HG02981 (cell line): ENCODE measurements around the gene VWA5B1.
"Not testable (repeated sequence)": the region's sequence is repeated elsewhere in the genome, so short reads cannot be mapped to it uniquely, and the experiment has no call there.

Experiments
- ATAC-seq: cut with Tn5 transposase; IDR thresholded peaks from one replicate; pipeline ENCODE4 v1.9.1; 2021; ENCODE audit warnings: mild to moderate bottlenecking, moderate library complexity; ENCODE audit not compliant: unreplicated experiment

The VWA5B1 gene

GRCh38 chr1:20280341-20280740 is 10.3 kb upstream of the VWA5B1 start:
- no peak for ATAC-seq

GRCh38 chr1:20280906-20281305 is 9.8 kb upstream of the VWA5B1 start:
- ATAC-seq: no peak

- ATAC-seq: no peak
These were observed 8.9 kb upstream of the VWA5B1 start for GRCh38 chr1:20281801-20282200.

GRCh38 chr1:20282533-20282932 is 8.1 kb upstream of the VWA5B1 start:
- no peak for ATAC-seq

DNA sequence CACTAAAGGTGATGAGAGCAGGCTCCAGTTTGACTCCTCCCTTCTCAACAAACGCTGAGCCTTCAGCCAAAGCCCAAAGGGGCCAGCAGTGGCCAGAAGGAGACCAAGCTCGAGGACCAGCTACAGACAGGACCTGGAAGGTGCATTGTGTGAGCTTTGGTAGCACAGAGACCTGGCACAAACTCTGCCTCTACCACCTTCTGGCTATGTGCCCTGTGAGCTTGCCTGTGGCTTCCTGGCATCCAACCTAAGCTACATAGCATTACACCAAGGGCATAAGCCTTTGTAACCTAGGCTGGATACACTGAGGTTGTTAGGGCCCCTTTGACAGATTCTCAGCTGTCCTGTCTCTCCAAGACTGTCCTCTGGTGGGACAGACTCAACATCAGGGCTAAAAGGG is 6.6 kb upstream of the VWA5B1 start:
- no peak for ATAC-seq

GRCh38 chr1:20284625-20285024 is 6.0 kb upstream of the VWA5B1 start:
- ATAC-seq: no peak

DNA sequence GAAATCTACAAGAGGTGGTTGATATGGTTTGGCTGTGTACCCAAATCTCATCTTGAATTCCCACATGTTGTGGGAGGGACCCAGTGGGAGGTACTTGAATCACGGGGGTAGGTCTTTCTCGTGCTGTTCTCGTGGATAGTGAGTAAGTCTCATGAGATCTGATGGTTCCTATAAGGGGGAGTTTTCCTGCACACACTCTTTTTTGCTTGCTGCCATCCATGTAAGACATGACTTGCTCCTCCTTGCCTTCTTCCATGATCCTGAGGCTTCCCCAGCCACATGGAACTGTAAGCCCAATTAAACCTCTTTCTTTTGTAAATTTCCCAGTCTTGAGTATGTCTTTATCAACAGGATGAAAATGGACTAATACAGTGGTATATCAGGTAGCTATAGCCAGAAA is 5.2 kb upstream of the VWA5B1 start:
- no peak for ATAC-seq

GRCh38 chr1:20287696-20288095 is 3.0 kb upstream of the VWA5B1 start:
- not testable (repeated sequence) for ATAC-seq

DNA sequence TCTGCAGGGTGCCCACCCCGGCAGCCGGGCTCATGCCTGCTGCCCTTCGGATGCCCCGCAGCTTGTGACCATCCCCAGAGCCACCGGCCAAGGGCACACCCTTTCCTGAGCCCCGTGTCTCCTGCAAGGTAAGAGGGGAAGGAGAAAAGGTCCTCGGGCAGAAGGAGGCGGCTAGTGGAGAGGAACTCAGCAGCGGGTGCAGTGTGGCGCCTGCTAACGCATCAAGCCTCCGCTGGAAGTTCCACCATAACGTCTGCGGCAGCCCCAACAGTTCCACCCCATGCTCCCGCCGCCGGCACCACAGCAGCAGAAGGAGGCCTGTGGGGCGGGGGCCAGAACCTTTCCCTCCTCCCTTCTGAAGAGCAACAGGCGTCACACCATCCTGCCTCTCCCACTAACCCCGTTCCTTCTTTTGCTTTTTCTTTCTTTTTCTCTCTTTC is 990 bp downstream of the VWA5B1 start:
- ATAC-seq: no peak

DNA sequence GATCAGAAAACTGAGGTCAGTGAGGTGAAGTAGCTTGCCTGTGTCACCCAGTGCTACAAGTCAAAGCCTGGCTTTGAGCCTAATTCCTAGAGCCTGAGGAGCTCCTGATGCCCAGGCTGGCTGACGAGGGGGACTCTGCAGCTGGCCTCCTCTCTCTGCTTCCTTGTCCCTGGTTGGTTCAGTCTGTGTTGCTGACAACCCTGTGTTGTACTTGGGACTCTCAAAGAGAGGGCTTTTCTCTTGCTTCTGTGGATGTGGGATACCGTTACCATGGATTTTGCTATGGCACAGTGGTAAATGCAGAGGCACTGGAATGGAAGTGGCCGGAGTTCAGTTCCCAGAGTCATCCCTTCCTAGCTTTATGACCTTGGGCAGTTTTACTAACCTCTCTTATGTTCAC is 8.0 kb downstream of the VWA5B1 start:
- no peak for ATAC-seq

- no peak for ATAC-seq
These were observed 10.9 kb downstream of the VWA5B1 start for GRCh38 chr1:20301463-20302107.

GRCh38 chr1:20302108-20302471 is 11.4 kb downstream of the VWA5B1 start:
- ATAC-seq: no peak

GRCh38 chr1:20307026-20307425 is 16.4 kb downstream of the VWA5B1 start:
- no peak for ATAC-seq

- no peak for ATAC-seq
These were observed 17.9 kb downstream of the VWA5B1 start for GRCh38 chr1:20308569-20308968.

- no peak for ATAC-seq
These were observed 20.6 kb downstream of the VWA5B1 start for GRCh38 chr1:20311289-20311688.

GRCh38 chr1:20312310-20312709 is 21.6 kb downstream of the VWA5B1 start:
- no peak for ATAC-seq

DNA sequence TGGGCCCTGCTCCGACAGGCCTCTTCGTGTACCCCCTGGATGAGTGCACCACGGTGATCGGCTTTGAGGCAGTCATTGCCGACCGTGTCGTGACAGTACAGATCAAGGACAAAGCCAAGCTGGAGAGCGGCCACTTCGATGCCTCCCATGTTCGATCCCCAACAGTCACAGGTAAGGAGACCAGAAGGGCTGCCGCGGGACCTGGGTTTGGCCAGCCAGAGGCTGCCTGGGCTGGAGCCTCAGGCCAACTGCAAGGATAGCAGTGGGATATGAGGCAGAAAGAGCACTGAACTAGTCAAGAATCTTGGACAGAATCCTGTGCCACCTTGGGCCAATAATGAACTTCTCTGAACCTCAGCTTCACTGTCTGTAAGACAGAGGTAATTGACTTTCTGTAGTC is 22.1 kb downstream of the VWA5B1 start:
- ATAC-seq: no peak

- no peak for ATAC-seq
These were observed 26.8 kb downstream of the VWA5B1 start for GRCh38 chr1:20317471-20317870.

DNA sequence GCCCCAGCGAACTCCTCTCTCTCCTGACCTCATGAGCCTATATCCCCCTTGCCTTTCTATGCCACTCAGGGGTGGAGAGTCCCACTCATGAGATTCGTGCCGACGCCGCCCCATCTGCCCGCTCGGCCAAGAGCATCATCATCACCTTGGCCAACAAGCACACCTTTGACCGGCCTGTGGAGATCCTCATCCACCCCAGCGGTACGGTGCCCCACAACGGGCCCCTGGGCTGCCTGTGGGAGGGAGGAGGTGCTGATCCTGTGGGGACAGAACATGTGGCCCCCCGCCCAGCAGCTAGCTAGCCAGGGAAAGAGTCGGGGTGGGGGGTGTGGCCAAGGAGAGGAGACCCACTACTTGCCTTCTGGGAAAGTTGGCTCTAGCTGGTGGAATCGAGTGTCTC is 27.8 kb downstream of the VWA5B1 start:
- no peak for ATAC-seq

DNA sequence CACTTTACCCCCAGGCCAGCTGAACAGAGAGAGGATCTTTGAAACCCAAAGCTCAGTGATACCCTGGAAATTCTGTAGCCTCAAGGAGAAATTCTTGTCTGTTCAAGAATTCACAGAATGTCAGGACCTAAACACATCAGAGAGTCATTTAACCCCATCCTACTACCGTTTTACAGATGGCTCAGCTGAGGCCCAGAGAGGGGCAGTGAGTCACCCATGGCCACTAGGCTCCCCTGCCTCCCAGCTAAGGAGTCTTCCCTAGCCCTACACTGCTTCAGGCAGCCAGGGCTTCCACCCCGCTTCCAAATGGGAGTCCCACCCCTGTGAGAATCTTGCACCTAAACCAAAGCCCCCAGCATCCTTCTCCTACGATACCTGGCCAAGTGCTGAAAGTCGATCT is 28.3 kb downstream of the VWA5B1 start:
- no peak for ATAC-seq

GRCh38 chr1:20319456-20320220 is 29.0 kb downstream of the VWA5B1 start:
- no peak for ATAC-seq

DNA sequence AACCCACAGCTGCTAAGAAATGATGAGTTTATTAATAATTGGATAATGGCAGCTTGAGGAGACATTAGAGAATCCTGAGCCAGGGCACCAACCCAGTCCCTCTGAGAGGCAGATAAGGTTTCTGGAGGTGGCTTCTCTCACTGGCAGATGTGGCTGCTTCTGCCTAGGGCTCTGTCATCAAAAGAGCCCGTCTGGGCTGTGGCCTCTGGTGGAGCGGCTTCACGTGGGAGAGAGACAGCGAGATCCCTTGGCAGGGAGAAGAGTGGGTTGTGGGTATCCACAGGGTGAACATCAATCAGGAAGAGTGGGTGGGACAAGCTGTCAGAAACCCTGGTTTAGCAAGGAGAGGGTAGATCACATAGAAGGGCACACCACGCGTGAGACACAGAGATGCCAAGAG is 30.0 kb downstream of the VWA5B1 start:
- ATAC-seq: no peak

GRCh38 chr1:20321573-20321972 is 30.9 kb downstream of the VWA5B1 start:
- ATAC-seq: no peak
